ENCODE measurements around the gene TULP1. TPM values are rescaled to one million over a fixed set of nuclear protein-coding genes. Genes with fewer than 3 reads are reported as not detected.

TULP1 gene
- total and polyA plus RNA-seq, 2 of the 8 experiments (the other 6 are each of a cell fraction or from before 2014, with no cell fraction given): 3.2 to 6.8 TPM

DNA sequence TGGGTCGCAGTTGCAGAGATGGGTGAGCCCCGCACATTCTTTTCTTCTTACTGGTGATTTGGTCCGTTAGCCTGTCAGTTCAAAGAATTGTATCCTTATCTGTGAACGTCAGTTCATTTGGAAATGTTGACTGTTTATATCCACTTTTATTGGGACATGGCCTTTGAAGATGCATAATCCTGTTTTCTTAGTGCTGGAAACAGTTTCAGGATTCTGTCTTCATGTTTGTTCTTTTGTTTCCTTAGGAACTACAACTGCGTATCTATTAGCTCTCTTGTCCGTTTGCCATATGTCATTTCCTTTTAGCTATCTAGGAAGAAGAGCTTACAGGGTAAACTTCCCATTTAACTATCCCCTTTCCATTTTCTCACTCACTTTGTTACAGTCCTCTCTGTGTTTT is 35.0 kb upstream of the TULP1 start (continued):
- TF ChIP-seq, protein P1, sequence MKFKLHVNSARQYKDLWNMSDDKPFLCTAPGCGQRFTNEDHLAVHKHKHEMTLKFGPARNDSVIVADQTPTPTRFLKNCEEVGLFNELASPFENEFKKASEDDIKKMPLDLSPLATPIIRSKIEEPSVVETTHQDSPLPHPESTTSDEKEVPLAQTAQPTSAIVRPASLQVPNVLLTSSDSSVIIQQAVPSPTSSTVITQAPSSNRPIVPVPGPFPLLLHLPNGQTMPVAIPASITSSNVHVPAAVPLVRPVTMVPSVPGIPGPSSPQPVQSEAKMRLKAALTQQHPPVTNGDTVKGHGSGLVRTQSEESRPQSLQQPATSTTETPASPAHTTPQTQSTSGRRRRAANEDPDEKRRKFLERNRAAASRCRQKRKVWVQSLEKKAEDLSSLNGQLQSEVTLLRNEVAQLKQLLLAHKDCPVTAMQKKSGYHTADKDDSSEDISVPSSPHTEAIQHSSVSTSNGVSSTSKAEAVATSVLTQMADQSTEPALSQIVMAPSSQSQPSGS (IDR thresholded peaks at IDR 0.05; ENCODE audit: low read length): no peak
- no peak for TF ChIP-seq BACH1 (IDR thresholded peaks at IDR 0.05; ENCODE audit: low read length)
- no peak for TF ChIP-seq SUZ12 (IDR thresholded peaks at IDR 0.05; ENCODE audit: low read length)
- TF ChIP-seq, protein P2, sequence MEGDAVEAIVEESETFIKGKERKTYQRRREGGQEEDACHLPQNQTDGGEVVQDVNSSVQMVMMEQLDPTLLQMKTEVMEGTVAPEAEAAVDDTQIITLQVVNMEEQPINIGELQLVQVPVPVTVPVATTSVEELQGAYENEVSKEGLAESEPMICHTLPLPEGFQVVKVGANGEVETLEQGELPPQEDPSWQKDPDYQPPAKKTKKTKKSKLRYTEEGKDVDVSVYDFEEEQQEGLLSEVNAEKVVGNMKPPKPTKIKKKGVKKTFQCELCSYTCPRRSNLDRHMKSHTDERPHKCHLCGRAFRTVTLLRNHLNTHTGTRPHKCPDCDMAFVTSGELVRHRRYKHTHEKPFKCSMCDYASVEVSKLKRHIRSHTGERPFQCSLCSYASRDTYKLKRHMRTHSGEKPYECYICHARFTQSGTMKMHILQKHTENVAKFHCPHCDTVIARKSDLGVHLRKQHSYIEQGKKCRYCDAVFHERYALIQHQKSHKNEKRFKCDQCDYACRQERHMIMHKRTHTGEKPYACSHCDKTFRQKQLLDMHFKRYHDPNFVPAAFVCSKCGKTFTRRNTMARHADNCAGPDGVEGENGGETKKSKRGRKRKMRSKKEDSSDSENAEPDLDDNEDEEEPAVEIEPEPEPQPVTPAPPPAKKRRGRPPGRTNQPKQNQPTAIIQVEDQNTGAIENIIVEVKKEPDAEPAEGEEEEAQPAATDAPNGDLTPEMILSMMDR (IDR thresholded peaks at IDR 0.05; ENCODE audit: control extremely low read depth in 1 of 3, insufficient read depth in 1 of 3, low read depth in 1 of 3, low read length in 3 of 3): no peak
